ENCODE data around the gene TBX18.

The TBX18 gene

DNA sequence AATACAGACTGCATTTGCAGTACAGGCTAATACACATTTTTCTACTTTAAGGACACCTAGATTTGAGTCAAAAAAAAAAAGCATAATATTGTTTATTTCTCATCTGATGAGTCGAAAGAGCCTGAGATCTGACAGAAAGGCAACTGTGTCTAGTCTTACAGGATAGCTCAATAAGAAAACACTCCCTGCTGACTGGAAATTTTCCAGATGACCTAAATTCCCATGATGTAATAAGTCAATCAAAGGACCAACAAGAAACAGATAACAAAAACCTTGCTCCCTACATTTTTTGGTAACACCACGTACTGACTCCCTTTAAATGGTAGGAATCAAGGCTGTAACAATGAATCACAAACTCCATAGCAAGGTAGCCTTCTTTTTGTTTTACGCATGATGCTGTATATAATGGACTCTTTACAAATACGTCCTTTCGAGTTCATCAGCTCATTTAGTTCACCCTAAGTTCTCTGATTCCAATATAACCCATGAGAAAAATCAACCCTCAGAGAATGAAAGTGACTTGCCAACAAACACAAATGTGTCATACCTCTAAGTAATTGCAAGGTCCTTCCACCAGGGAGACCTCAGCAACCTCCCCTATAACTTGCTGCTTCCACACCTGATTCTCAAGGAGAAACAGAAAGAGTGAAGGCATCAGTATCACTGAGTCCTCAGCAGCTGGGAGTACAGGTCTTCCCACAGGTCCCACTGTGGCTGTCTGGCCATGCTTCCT, 12.1 kb downstream of the TBX18 start:
- no peak overlapping the region for H3K4me3 ChIP-seq (ENCODE audit: low read length)
- no peak for TF ChIP-seq CTCF (conservative IDR thresholded peaks at IDR 0.05; ENCODE audit: low read depth, low read length)
- no peak for DNase-seq (ENCODE audit: low read depth)

- no peak for TF ChIP-seq CTCF (conservative IDR thresholded peaks at IDR 0.05; ENCODE audit: low read depth, low read length)
- DNase-seq (ENCODE audit: low read depth) = no peak
- H3K4me3 ChIP-seq (ENCODE audit: low read length) = no peak overlapping the region
These were observed 15.2 kb downstream of the TBX18 start for GRCh38 chr6:84749181-84749580.

DNA sequence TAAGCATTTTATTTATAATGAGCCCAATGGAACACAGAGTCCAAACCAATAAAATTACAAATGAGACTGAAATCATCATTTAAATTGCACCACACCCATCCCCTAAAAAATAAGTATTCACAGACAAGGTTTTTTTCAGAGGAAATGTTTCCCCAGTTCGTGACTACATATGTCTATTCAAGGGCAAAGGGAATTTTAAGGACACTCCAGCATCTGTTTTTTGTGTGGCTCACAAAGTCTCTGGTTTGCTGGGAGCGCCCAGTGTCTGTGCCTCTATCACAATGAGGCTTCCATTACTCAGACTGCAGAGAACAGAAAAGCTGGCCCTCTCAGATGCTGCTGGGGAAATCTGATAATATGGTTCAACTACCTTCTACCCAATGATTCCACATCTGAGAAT, 16.0 kb downstream of the TBX18 start:
- TF ChIP-seq CTCF (conservative IDR thresholded peaks at IDR 0.05; ENCODE audit: low read depth, low read length) = no peak
- H3K4me3 ChIP-seq (ENCODE audit: low read length) = no peak overlapping the region
- DNase-seq (ENCODE audit: low read depth) = no peak

DNA sequence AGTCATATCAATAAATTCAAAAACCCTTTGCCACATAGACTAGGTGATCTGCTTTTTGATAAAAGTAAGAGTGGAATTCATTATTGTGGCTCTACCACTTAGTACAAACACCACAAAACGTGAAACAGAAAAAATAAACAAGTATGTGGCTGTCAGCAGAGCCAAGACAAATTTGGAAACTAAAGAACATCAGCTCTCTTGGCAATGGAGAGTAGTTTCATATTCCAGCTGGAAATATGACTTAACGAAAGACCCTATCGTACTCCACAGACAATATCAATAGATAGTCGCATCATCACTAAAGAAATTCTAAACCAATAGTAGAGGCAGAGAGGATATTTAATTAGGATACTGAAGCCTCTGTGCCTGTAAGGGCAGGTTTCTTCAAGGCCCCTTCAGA, 20.8 kb downstream of the TBX18 start:
- no peak for DNase-seq (ENCODE audit: low read depth)

DNA sequence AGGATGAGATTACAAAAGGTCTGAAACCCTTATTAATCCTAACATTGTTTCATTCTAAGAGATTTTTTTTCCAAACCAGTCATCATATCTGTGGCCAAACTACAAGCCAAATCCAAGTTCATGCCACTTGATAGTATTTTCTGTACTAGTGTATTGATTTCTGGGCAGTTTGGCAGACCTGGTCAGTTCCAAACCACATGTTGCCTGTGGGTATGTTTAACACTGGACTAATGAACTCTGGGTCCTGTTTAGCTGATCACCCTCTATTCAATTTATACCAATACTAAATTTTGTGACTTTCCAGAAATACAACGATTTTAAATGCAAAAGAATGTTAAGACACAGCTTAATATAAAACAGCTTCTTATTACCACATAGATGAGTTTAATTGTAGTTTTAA, 24.0 kb downstream of the TBX18 start:
- DNase-seq (ENCODE audit: low read depth) = no peak
- no peak overlapping the region for H3K4me3 ChIP-seq (ENCODE audit: low read length)
- TF ChIP-seq CTCF (conservative IDR thresholded peaks at IDR 0.05; ENCODE audit: low read depth, low read length) = no peak

More for the DNA sequence above, 20.8 kb downstream of the TBX18 start:
- TF ChIP-seq CTCF (conservative IDR thresholded peaks at IDR 0.05; ENCODE audit: low read depth, low read length) = no peak
- no peak overlapping the region for H3K4me3 ChIP-seq (ENCODE audit: low read length)

DNA sequence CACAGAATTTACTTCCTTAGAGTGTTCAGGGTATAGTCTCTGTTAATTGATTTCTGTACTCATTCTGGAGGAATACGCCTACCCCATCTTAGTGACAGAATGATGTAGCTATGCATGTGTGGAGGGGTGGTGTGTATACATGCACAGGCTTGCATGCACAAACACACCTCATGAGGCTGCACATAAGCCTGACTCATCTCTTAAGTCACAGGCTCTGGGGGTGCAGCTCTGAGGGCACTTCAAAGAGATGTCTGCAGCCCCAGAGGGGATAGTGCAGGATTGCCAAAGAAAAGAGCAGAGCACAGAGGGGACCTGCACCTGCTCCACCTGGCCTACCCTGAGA, 24.6 kb downstream of the TBX18 start:
- H3K4me3 ChIP-seq (ENCODE audit: low read length) = no peak overlapping the region
- no peak for DNase-seq (ENCODE audit: low read depth)
- TF ChIP-seq CTCF (conservative IDR thresholded peaks at IDR 0.05; ENCODE audit: low read depth, low read length) = no peak

All from retinal pigment epithelial cell (primary cell).